Liver (tissue), 2 donors: ENCODE results near the gene NCAM1.

Source experiments
- TF ChIP-seq, protein P1 (sequence below): fragments of 150-350 bp; IDR thresholded peaks from 2 replicates; pipeline ENCODE4 v1.5.1; 2017; ENCODE audit warnings: improper control_type of control experiment, low read depth, low read length; ENCODE audit not compliant: missing input control
- TF ChIP-seq, protein P2 (sequence below): IDR thresholded peaks from 2 replicates; pipeline ENCODE4 v1.6.1; 2016; ENCODE audit warnings: antibody characterized with exemption
- donor health status: healthy.

DNA sequence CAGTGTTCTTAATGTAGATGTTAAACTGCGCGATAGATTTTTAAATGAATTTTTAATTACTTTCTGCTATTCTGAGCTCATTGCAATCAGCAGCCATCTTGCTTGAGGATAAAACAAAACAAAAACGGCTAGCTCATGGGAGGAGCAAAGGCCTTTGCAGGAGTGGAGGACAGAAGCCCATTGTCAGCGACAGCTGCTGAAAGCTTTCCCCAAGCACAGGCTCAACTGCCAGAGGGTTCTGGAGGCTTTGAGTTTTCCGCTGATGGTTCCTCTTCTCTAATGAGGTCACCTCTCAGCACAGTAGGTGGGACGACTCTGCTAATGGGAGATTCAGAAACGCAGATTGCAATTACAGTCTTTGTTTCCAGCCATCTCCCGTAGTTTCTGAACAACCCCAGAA lies 186.0 kb downstream of the NCAM1 start:
- TF ChIP-seq, protein P1, sequence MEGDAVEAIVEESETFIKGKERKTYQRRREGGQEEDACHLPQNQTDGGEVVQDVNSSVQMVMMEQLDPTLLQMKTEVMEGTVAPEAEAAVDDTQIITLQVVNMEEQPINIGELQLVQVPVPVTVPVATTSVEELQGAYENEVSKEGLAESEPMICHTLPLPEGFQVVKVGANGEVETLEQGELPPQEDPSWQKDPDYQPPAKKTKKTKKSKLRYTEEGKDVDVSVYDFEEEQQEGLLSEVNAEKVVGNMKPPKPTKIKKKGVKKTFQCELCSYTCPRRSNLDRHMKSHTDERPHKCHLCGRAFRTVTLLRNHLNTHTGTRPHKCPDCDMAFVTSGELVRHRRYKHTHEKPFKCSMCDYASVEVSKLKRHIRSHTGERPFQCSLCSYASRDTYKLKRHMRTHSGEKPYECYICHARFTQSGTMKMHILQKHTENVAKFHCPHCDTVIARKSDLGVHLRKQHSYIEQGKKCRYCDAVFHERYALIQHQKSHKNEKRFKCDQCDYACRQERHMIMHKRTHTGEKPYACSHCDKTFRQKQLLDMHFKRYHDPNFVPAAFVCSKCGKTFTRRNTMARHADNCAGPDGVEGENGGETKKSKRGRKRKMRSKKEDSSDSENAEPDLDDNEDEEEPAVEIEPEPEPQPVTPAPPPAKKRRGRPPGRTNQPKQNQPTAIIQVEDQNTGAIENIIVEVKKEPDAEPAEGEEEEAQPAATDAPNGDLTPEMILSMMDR = no peak
- TF ChIP-seq, protein P2, sequence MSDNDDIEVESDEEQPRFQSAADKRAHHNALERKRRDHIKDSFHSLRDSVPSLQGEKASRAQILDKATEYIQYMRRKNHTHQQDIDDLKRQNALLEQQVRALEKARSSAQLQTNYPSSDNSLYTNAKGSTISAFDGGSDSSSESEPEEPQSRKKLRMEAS = no peak
